IPS-18a (cell line): ENCODE measurements around the gene ZSCAN25.

Source experiments
- H3K27ac ChIP-seq: one replicate; pipeline ENCODE4 v1.5.1; 2013; ENCODE audit warnings: low read length
- H3K27me3 ChIP-seq: one replicate; pipeline ENCODE4 v1.6.1; 2013; ENCODE audit warnings: mild to moderate bottlenecking, low read length; ENCODE audit not compliant: control insufficient read depth, insufficient read depth
- H3K36me3 ChIP-seq: one replicate; pipeline ENCODE4 v1.6.1; 2013; ENCODE audit warnings: low read depth, low read length; ENCODE audit not compliant: control insufficient read depth
- H3K4me1 ChIP-seq: one replicate; pipeline ENCODE4 v1.6.1; 2013; ENCODE audit warnings: low read depth, low read length; ENCODE audit not compliant: control insufficient read depth
- H3K4me3 ChIP-seq: one replicate; pipeline ENCODE4 v1.5.1; 2013; ENCODE audit warnings: low read length
- H3K9ac ChIP-seq: one replicate; pipeline ENCODE4 v1.6.1; 2013; ENCODE audit warnings: mild to moderate bottlenecking, low read length, moderate library complexity
- H3K9me3 ChIP-seq: one replicate; pipeline ENCODE4 v1.6.1; 2013; ENCODE audit warnings: low read depth, low read length; ENCODE audit not compliant: control insufficient read depth

Gene ZSCAN25

DNA sequence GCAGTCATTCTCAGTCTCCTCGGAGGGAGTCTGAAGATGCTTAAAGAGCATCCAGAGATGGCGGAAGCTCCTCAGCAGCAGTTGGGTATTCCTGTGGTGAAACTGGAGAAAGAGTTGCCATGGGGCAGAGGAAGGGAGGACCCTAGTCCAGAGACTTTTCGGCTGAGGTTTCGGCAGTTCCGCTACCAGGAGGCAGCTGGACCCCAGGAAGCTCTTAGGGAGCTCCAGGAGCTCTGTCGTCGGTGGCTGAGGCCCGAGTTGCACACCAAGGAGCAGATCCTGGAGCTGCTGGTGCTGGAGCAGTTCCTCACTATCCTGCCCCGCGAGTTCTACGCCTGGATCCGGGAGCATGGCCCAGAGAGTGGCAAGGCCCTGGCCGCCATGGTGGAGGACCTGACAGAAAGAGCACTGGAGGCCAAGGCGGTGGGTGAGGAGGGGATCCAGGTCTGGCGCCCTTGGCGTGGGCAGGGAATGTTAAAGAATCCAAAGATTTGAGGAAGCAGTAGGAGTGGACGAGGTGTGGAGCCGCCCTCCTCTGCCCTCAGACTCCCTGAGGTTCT, 2.9 kb downstream of the ZSCAN25 start:
- peaks cover 64% of the 10 kb centered on the region for H3K36me3 ChIP-seq
- H3K27me3 ChIP-seq: no peaks in the 10 kb centered on the region
- no peak overlapping the region for H3K27ac ChIP-seq
- no peak overlapping the region for H3K9ac ChIP-seq
- no peaks in the 10 kb centered on the region for H3K9me3 ChIP-seq
- H3K4me1 ChIP-seq: peaks cover 8% of the 10 kb centered on the region
- H3K4me3 ChIP-seq: no peak overlapping the region

DNA sequence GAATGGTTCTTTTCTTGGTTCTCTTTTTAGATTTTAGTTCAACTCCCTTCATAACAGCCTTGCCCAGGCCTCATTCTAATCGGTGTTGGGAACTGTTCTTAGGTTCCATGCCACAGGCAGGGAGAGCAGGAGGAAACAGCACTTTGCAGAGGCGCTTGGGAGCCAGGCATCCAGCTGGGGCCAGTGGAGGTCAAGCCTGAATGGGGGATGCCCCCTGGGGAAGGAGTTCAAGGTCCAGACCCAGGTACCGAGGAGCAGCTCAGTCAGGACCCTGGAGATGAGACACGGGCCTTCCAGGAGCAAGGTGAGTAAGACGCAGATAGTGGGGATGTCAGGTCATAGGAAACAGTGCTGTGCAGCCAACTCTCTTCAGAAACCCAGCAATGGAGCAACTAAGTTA, 4.5 kb downstream of the ZSCAN25 start:
- H3K9me3 ChIP-seq: no peaks in the 10 kb centered on the region
- no peak overlapping the region for H3K27ac ChIP-seq
- no peaks in the 10 kb centered on the region for H3K27me3 ChIP-seq
- peaks cover 79% of the 10 kb centered on the region for H3K36me3 ChIP-seq
- no peak overlapping the region for H3K9ac ChIP-seq
- H3K4me1 ChIP-seq: peaks cover 5% of the 10 kb centered on the region
- no peak overlapping the region for H3K4me3 ChIP-seq

DNA sequence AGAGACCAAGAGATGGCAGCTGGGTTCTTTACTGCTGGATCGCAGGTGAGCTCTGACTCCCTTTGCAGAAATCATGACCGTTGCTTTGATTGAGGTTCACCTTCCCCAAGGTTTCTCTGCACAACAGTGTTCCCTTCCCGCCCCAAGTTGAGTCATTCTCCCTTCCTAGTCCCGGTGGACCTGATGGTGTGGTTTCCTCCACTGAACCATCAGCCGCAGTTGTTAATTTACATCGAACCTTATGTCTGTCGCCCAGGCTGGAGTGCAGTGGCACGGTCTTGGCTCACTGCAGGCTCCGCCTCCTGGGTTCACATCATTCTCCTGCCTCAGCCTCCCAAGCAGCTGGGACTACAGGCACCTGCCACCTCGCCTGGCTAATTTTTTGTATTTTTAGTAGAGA, 5.8 kb downstream of the ZSCAN25 start:
- H3K27me3 ChIP-seq: no peaks in the 10 kb centered on the region
- no peak overlapping the region for H3K9ac ChIP-seq
- H3K4me3 ChIP-seq: no peak overlapping the region
- peaks cover 91% of the 10 kb centered on the region for H3K36me3 ChIP-seq
- no peaks in the 10 kb centered on the region for H3K9me3 ChIP-seq
- peaks cover 3% of the 10 kb centered on the region for H3K4me1 ChIP-seq
- H3K27ac ChIP-seq: no peak overlapping the region

DNA sequence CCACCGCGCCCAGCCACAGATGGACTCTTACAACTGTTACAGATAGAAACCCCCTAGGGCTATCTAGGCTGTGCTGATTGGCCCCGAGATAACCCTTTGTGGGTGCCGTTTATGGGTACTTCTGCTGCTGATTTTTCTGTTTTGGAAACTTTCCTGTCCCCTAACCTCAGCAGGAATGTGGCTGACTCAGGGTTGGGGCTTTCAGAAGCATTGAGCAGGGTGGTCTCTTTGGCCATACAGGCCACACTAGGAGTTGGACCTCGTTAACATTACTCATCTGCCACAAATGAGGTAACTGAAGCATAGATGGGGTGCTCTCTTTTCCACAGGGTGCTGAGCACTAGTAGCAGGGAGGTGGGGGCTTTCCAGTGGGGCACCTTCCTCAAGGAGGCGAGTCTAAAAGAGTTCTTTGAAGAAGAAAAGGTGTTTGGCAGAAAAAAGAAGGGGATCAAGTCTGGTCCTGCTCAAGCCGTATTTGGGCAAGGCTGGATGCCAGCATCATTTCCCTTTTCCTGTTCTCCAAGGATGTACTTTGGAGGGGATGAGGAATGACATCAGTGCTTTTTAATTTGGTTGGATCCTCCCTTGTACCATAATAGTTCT, 6.4 kb downstream of the ZSCAN25 start:
- H3K4me1 ChIP-seq: peaks cover 4% of the 10 kb centered on the region
- H3K4me3 ChIP-seq: no peak overlapping the region
- no peak overlapping the region for H3K27ac ChIP-seq
- no peaks in the 10 kb centered on the region for H3K27me3 ChIP-seq
- peaks cover 90% of the 10 kb centered on the region for H3K36me3 ChIP-seq
- no peaks in the 10 kb centered on the region for H3K9me3 ChIP-seq
- H3K9ac ChIP-seq: no peak overlapping the region

DNA sequence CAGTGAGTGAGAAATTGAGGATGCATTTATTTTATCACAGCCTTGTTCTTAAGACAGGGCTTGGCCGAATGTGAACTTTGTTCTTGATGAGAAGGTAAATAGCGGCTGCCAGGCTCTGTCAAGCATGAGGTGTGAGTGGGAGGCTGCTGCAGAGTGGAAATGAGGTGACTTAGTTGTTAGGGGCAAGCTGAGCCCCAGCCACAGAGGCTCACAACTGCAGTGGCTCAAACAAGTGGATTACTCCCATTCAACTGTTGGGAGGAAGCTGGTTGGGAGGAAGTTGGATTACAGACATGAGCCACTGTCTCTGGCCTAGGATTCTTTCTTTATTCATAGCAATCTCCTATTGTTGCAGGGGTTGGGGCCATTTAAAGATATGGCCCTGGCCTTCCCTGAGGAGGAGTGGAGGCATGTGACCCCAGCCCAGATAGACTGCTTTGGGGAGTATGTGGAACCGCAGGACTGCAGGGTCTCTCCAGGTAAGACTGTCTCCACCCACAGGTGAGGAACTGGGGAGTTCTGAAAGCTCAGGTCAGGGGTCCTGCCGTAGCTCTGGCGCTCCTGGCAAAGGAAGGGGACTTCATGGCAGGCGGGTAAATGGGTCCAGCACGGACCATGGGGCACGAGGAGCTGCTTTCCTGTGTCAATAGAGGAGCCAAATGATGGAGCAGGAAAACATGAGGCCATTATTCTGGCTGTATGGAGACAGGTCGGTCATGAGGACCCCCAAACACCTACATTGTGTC, 7.1 kb downstream of the ZSCAN25 start:
- Histone ChIP-seq H3K9me3 (no peaks in the 10 kb centered on the region), H3K36me3 (peaks cover 83% of the 10 kb centered on the region), H3K27ac (no peak overlapping the region), H3K4me3 (no peak overlapping the region), H3K9ac (no peak overlapping the region), H3K4me1 (peaks cover 11% of the 10 kb centered on the region), H3K27me3 (no peaks in the 10 kb centered on the region)

DNA sequence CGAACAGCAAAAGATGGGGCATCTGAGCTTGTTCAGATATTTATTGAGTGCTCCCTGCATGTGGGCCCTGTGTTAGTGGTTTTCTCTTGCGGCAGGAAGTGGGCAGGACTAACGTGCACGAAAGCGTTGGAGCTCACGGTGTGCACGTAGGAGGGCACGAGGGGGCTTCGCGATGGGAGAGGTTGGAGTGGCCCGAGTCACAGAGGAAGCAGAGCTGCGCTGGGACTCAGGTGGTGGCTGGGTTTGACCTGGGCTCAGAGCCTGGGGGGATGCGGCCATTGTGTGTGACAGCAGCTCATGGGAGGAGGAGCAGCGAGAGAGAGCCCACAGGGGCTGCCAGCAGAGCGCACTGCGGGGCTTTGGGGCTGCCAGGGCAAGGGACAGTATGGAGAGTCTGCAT, 7.7 kb downstream of the ZSCAN25 start:
- Histone ChIP-seq H3K36me3 (peaks cover 81% of the 10 kb centered on the region), H3K4me3 (no peak overlapping the region), H3K4me1 (peaks cover 17% of the 10 kb centered on the region), H3K9ac (no peak overlapping the region), H3K27me3 (no peaks in the 10 kb centered on the region), H3K9me3 (no peaks in the 10 kb centered on the region), H3K27ac (no peak overlapping the region)

DNA sequence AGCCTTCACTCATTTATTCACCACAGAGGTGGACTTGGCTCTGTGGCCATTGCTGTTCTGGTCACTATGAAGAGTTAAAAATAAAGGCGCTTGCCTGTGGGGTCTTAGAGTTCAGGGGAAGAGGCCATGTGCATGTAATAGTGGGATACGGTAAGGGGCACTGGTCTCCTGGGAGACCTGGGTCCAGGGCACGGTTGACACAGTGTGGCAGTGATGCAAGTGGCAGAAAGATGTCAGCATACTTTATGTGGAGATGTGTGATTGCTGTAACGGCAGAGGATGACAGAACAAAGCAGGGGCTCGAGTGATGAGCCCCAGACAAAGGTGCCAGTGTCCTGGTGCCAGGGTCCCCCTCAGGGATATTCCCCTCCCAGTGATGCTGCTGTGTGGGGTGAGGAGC, 8.6 kb downstream of the ZSCAN25 start:
- Histone ChIP-seq H3K27ac (no peak overlapping the region), H3K4me3 (no peak overlapping the region), H3K4me1 (peaks cover 18% of the 10 kb centered on the region), H3K27me3 (no peaks in the 10 kb centered on the region), H3K9ac (no peak overlapping the region), H3K9me3 (no peaks in the 10 kb centered on the region), H3K36me3 (peaks cover 81% of the 10 kb centered on the region)

DNA sequence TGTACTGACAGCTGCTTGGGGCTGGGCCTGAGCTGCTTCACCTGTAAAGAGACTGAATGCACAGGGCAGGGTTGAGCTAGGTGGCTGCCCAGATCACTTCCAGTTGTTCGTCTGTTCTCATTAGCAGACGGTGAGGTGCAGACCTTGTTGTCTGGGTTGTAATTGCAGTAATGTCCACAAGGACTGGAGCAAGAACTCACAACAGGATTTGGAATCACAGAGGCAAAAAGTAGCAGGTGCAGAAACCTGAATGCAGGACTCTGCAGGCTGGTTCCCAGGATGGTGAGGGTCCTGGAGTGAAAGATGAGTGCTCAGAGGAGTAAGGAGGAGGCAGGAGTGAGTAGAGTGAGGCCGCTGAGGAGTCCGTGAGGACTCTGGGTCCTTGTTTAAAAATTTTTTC, 9.2 kb downstream of the ZSCAN25 start:
- Histone ChIP-seq H3K9ac (no peak overlapping the region), H3K27me3 (no peaks in the 10 kb centered on the region), H3K9me3 (no peaks in the 10 kb centered on the region), H3K27ac (no peak overlapping the region), H3K36me3 (peaks cover 81% of the 10 kb centered on the region), H3K4me3 (no peak overlapping the region), H3K4me1 (peaks cover 24% of the 10 kb centered on the region)

DNA sequence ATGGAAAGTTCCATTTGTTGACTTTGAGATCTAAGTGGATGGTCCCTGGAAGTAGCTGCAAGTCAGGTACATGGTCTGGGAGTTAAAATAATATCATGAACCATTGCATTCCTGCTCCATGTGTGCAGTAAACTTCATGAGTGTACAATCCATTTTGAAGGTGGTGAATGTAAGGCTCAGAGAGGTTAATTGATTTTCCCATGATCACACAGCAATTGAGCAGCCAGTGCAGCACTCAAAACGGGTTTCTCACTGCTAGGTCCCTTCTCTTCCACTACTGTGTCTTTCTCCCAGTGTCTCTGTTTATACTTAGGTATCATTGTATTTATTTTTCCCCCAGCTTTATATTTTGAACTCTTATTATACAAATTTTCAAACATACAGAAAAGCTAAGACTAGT, 9.9 kb downstream of the ZSCAN25 start:
- Histone ChIP-seq H3K4me1 (peaks cover 31% of the 10 kb centered on the region), H3K36me3 (peaks cover 74% of the 10 kb centered on the region), H3K27ac (no peak overlapping the region), H3K9ac (no peak overlapping the region), H3K4me3 (no peak overlapping the region), H3K27me3 (no peaks in the 10 kb centered on the region), H3K9me3 (no peaks in the 10 kb centered on the region)

DNA sequence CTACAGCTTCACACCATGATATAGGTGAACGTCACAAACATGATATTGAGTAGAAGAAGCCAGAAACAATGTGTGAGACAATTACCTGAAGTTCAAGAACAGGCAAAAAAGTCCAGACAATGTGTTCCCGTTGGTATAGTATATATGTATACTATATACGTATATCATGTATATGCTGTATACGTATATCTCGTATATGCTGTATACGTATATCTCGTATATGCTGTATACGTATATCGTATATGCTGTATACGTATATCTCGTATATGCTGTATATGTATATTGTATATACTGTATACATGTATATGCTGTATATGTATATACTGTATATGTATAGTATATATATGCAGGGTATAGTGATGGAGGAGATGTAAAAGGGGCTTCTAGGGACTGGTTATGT, 10.8 kb downstream of the ZSCAN25 start:
- Histone ChIP-seq H3K36me3 (peaks cover 65% of the 10 kb centered on the region), H3K4me3 (no peak overlapping the region), H3K9me3 (no peaks in the 10 kb centered on the region), H3K4me1 (peaks cover 34% of the 10 kb centered on the region), H3K27me3 (no peaks in the 10 kb centered on the region), H3K27ac (no peak overlapping the region), H3K9ac (no peak overlapping the region)

DNA sequence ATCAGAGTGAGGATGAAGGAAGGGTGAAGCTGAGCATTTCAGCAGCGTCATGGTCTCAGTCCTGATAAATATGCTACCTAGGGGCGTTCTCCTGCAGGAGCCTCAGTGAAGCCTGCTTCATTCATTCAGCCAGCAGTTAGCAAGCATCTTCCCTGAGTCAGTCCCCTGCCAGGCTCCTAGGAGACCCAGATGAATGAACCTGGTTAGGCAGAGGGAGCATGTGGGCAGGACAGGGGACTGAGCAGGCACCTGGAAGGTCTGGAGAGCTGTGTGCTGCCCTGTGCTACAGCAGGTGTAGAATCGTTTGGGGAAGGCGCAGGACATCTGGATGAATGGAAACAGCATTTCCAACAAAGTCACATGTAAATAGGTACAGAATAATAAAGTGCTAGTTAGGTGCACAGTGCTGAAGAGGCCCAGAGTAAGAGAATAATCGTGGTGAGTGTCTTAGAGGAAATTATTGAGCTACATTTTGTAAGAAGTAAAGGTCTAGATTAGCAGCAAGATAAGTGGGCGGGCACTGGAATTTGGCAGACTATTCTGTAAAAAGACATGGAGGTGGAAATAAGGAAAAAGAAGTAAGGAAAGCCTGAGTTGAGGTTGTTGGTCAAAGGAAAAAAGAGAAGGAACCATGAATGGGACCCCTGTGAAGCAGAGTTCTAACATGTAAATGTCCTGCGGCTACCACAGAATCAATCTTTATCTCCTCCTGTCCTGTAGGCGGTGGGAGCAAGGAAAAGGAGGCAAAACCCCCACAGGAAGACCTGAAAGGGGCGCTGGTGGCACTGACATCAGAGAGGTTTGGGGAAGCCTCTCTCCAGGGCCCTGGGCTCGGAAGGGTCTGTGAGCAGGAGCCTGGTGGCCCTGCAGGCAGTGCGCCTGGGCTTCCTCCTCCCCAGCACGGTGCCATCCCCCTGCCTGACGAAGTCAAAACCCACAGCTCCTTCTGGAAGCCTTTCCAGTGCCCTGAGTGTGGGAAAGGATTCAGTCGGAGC, 12.0 kb downstream of the ZSCAN25 start:
- H3K27ac ChIP-seq: peak overlapping the region; percentile 14
- no peaks in the 10 kb centered on the region for H3K27me3 ChIP-seq
- peak overlapping the region; percentile 16 for H3K4me3 ChIP-seq
- H3K9ac ChIP-seq: no peak overlapping the region
- peaks cover 34% of the 10 kb centered on the region for H3K4me1 ChIP-seq
- H3K9me3 ChIP-seq: no peaks in the 10 kb centered on the region
- H3K36me3 ChIP-seq: peaks cover 58% of the 10 kb centered on the region
